PFSK-1 (cell line): ENCODE measurements around the gene ZNF792.

Experiments used
- FOXP2 ChIP-seq: optimal IDR thresholded peaks from 2 replicates; pipeline ENCODE3; 2011; ENCODE audit warnings: borderline replicate concordance, control low read depth, inconsistent platforms; ENCODE audit not compliant: insufficient read depth; ENCODE audit errors: extremely low read length, extremely low read depth
- POLR2AphosphoS5 ChIP-seq: IDR thresholded peaks from 2 replicates; pipeline ENCODE4 v1.6.1; 2012; ENCODE audit warnings: low read depth, mild to moderate bottlenecking, control low read depth, low read length, moderate library complexity
- SIN3A ChIP-seq: IDR thresholded peaks from 2 replicates; pipeline ENCODE4 v1.6.1; 2012; ENCODE audit warnings: mild to moderate bottlenecking, low read length, moderate library complexity, borderline replicate concordance; ENCODE audit not compliant: insufficient read depth
- TAF1 ChIP-seq: IDR thresholded peaks from 2 replicates; pipeline ENCODE4 v1.6.1; 2012; ENCODE audit warnings: low read length, control low read depth, borderline replicate concordance; ENCODE audit not compliant: insufficient read depth
- TF ChIP-seq, protein P1 (sequence below), 2 experiments: IDR thresholded peaks; 2 replicates each; pipeline versions ENCODE4 v1.6.1 to v1.8.0; 2011 to 2012; ENCODE audit warnings: low read depth in 2 of 2, low read length in 2 of 2, control low read depth in 1 of 2, inconsistent platforms in 1 of 2, mild to moderate bottlenecking in 1 of 2, moderate library complexity in 1 of 2; ENCODE audit not compliant: insufficient read depth in 1 of 2

DNA sequence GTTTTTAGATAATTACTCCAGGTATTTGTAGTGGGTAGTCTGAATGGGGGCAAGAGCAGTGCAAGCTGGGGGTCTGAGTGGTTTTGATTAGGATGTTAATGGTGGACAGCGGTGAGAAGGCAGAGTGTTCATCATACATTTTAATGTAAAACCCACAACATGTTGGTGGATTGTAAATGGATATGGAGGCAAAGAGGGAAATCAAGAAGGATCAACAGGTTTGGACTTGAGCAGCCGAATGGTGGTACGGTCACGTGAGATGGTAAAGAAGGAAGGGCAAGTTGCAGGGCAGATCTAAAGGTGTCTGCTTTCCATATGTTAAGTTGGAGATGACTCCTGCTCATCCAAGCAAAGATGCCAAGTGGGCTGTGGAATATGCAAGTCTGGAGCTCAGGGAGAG lies 27.8 kb downstream of the ZNF792 start:
- TF ChIP-seq POLR2AphosphoS5 (no peak), TAF1 (no peak), SIN3A (no peak), FOXP2 (no peak)
- TF ChIP-seq, protein P1, sequence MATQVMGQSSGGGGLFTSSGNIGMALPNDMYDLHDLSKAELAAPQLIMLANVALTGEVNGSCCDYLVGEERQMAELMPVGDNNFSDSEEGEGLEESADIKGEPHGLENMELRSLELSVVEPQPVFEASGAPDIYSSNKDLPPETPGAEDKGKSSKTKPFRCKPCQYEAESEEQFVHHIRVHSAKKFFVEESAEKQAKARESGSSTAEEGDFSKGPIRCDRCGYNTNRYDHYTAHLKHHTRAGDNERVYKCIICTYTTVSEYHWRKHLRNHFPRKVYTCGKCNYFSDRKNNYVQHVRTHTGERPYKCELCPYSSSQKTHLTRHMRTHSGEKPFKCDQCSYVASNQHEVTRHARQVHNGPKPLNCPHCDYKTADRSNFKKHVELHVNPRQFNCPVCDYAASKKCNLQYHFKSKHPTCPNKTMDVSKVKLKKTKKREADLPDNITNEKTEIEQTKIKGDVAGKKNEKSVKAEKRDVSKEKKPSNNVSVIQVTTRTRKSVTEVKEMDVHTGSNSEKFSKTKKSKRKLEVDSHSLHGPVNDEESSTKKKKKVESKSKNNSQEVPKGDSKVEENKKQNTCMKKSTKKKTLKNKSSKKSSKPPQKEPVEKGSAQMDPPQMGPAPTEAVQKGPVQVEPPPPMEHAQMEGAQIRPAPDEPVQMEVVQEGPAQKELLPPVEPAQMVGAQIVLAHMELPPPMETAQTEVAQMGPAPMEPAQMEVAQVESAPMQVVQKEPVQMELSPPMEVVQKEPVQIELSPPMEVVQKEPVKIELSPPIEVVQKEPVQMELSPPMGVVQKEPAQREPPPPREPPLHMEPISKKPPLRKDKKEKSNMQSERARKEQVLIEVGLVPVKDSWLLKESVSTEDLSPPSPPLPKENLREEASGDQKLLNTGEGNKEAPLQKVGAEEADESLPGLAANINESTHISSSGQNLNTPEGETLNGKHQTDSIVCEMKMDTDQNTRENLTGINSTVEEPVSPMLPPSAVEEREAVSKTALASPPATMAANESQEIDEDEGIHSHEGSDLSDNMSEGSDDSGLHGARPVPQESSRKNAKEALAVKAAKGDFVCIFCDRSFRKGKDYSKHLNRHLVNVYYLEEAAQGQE (IDR thresholded peaks at IDR 0.05; ENCODE audit: insufficient read depth in 1 of 2, low read depth in 2 of 2, low read length in 2 of 2): no peak
